Sigmoid colon (tissue), 7 donors: ENCODE data around the gene SLC22A1. TPM values are rescaled to one million over a fixed set of nuclear protein-coding genes. Genes with fewer than 3 reads are reported as not detected.

Experiments used
- DNase-seq: peaks from one replicate; pipeline ENCODE4 v3.0.0-alpha.2; 2019
- H3K27ac ChIP-seq, 4 donors: fragments of 200-600 bp; sonication (generic); one replicate each; pipeline ENCODE4 v1.5.1; 2016 to 2019; ENCODE audit warnings: mild to moderate bottlenecking in 1 of 4
- H3K27me3 ChIP-seq, 3 donors: fragments of 200-600 bp; sonication (generic); one replicate each; pipeline ENCODE4 v1.5.1; 2019; ENCODE audit warnings: mild to moderate bottlenecking in 1 of 3
- H3K36me3 ChIP-seq, 4 donors: fragments of 200-600 bp; sonication (generic); one replicate each; pipeline ENCODE4 v1.5.1; 2016 to 2019
- H3K4me1 ChIP-seq, 4 donors: fragments of 200-600 bp; sonication (generic); one replicate each; pipeline ENCODE4 v1.5.1; 2017 to 2019
- H3K4me3 ChIP-seq, 4 donors: fragments of 200-600 bp; sonication (generic); one replicate each; pipeline ENCODE4 v1.5.1; 2017 to 2019; ENCODE audit warnings: mild to moderate bottlenecking in 2 of 4, moderate library complexity in 1 of 4
- H3K9me3 ChIP-seq, 4 donors: fragments of 200-600 bp in 3 of 4; sonication (generic) in 3 of 4; one replicate each; pipeline versions ENCODE4 v1.5.1 to v1.6.1; 2013 to 2019
- EP300 ChIP-seq, 4 donors: sonication (generic); formaldehyde crosslinking; IDR thresholded peaks; one replicate each; pipeline ENCODE4 v1.6.1; 2017; ENCODE audit warnings: antibody characterized with exemption in 4 of 4
- POLR2A ChIP-seq, 2 donors: fragments of 450-650 bp; IDR thresholded peaks; one replicate each; pipeline ENCODE4 v1.6.1; 2016; ENCODE audit warnings: antibody characterized with exemption in 2 of 2, mild to moderate bottlenecking in 2 of 2, moderate library complexity in 2 of 2
- POLR2AphosphoS5 ChIP-seq, 4 donors: sonication (generic); formaldehyde crosslinking; IDR thresholded peaks; one replicate each; pipeline ENCODE4 v1.6.1; 2017; ENCODE audit warnings: antibody characterized with exemption in 4 of 4
- WGBS, 2 donors: extraction: QIAGEN DNeasy Blood & Tissue Kit; methylation state at CpG; one replicate each; pipeline ENCODE4 v1.1.7; 2013; 5-methylcytosine and 5-hydroxymethylcytosine counted together
- intact Hi-C: fragments of 100-400 bp; cut with DNase I; formaldehyde crosslinking; loops from one replicate; pipeline ENCODE4 v1.15.1; 2023
- polyA plus RNA-seq, 3 donors: library from polyadenylated mRNA; stranded (reverse); fragments of 200-250 nt; gene quantifications; one replicate each; pipeline ENCODE4 v1.2.3, GENCODE V29; 2013
- total RNA-seq, 4 donors: library from RNA; depleted of rRNA; stranded (reverse); fragments of >200 nt; gene quantifications; one replicate each; pipeline ENCODE4 v1.1.0, GENCODE V29; 2016
- TF ChIP-seq, protein P1 (sequence below), 4 experiments: fragments of 450-650 bp in 3 of 4; fragments of 200-600 bp in 1 of 4; IDR thresholded peaks; one replicate each; pipeline ENCODE4 v1.5.1; 2016 to 2019; ENCODE audit warnings: antibody characterized with exemption in 4 of 4, mild to moderate bottlenecking in 3 of 4, moderate library complexity in 2 of 4
- donor health status: healthy with polysubstance abuse.
- donor health status: Bipolar disorder and iron deficiency.
- donor health status: healthy.

Gene SLC22A1
- total and polyA plus RNA-seq, 7 donors: 0.58 to 1.9 (median 1.0) TPM; not detected in 3

DNA sequence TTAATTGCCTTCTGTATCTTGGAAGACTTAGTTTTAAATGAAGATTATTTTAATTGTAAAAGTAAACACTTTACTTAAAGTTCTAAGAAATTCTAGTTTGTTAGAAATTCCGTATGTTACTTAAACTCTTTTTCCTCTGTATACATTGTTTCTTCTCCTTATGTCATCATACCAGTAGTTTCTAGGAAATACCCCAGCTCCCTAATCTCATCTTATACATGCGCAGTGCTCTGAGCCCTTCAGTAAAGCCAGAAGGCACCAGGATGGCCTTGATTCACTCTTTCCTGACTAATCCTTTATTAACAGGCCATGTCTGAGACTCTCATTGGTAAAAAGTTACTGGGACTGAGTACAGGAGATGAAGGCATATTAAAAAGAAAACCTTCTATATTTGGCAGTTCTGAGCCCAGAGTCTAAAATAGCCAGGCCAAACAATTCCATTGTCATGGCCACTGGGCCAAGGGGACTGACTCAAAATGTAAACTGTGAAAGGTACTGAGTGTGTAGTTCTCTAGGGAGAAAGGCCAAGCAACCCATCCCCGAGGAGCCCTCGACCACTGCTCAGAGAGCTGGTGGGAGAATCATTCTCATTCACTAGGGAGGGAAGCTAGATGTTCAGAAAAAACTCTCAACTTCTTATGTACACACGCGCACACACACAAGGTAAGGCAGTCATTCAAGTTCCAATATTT, 25.0 kb downstream of the SLC22A1 start:
- H3K27me3 ChIP-seq: no peaks in the 10 kb centered on the region
- H3K27ac ChIP-seq: peak overlapping the region; percentile 66 to 89 (median 80)
- H3K36me3 ChIP-seq: no peaks in the 10 kb centered on the region
- 88 to 93% methylated on average over 6 of the region's 6 CpGs for WGBS, 2 donors
- no peak overlapping the region for H3K4me3 ChIP-seq
- H3K4me1 ChIP-seq: peaks cover 0 to 40% (median 36%) of the 10 kb centered on the region in 4 donors
- no peak for DNase-seq
- intact Hi-C loops: loop anchor here (10.0 kb wide), 1 partner anchor 108 kb away; the partner anchor contains the start of gene SLC22A2
- no peaks in the 10 kb centered on the region for H3K9me3 ChIP-seq
- no peak for TF ChIP-seq POLR2A (IDR thresholded peaks at IDR 0.05)
- no peak for TF ChIP-seq POLR2AphosphoS5 (IDR thresholded peaks at IDR 0.05)
- TF ChIP-seq, protein P1, sequence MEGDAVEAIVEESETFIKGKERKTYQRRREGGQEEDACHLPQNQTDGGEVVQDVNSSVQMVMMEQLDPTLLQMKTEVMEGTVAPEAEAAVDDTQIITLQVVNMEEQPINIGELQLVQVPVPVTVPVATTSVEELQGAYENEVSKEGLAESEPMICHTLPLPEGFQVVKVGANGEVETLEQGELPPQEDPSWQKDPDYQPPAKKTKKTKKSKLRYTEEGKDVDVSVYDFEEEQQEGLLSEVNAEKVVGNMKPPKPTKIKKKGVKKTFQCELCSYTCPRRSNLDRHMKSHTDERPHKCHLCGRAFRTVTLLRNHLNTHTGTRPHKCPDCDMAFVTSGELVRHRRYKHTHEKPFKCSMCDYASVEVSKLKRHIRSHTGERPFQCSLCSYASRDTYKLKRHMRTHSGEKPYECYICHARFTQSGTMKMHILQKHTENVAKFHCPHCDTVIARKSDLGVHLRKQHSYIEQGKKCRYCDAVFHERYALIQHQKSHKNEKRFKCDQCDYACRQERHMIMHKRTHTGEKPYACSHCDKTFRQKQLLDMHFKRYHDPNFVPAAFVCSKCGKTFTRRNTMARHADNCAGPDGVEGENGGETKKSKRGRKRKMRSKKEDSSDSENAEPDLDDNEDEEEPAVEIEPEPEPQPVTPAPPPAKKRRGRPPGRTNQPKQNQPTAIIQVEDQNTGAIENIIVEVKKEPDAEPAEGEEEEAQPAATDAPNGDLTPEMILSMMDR (IDR thresholded peaks at IDR 0.05): no peak
- no peak for TF ChIP-seq EP300 (IDR thresholded peaks at IDR 0.05)

DNA sequence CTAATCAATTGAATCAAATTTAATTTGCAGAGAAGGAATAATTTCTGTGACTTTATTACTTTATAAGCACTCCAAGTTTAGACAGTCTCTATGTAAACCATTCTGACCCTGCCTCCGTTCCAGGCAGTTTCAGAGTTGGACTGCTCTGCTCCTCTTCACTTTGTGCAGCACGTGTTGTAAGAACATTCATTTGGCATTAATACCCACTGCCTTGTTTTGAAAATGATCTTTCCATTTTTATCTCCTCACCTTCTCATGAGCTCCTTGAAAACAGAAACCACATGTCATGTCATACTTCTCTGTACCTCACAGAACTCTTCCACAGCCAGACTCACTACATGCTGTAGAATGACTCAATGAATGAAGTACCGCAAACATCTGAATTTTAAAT, 25.5 kb downstream of the SLC22A1 start:
- peak; percentile 46 to 87 (median 73) for TF ChIP-seq EP300 (IDR thresholded peaks at IDR 0.05)
- TF ChIP-seq, protein P1 (IDR thresholded peaks at IDR 0.05): no peak
- peak; percentile 71 to 83 (median 74) for TF ChIP-seq POLR2AphosphoS5 (IDR thresholded peaks at IDR 0.05)
- Histone ChIP-seq H3K27ac (peak overlapping the region; percentile 66 to 89 (median 80)), H3K4me3 (no peak overlapping the region), H3K9me3 (no peaks in the 10 kb centered on the region), H3K4me1 (peaks cover 0 to 35% (median 31%) of the 10 kb centered on the region in 4 donors), H3K27me3 (no peaks in the 10 kb centered on the region), H3K36me3 (no peaks in the 10 kb centered on the region)
- WGBS, 2 donors: 84 to 92% methylated on average over 3 of the region's 3 CpGs
- intact Hi-C loops: loop anchor here (10.0 kb wide), 1 partner anchor 108 kb away; the partner anchor contains the start of gene SLC22A2
- peak; percentile 78 for DNase-seq

GRCh38 chr6:160154471-160154870, 32.9 kb downstream of the SLC22A1 start:
- intact Hi-C loops: no loop called here
- WGBS, 2 donors: 93 to 96% methylated on average over 3 of the region's 3 CpGs

GRCh38 chr6:160156842-160157241, 35.2 kb downstream of the SLC22A1 start:
- intact Hi-C loops: no loop called here

More at GRCh38 chr6:160154471-160154870, 32.9 kb downstream of the SLC22A1 start:
- Histone ChIP-seq H3K36me3 (no peaks in the 10 kb centered on the region), H3K4me1 (peaks cover 0 to 3% (median 0%) of the 10 kb centered on the region in 4 donors), H3K27ac (no peak overlapping the region), H3K9me3 (no peaks in the 10 kb centered on the region), H3K4me3 (no peak overlapping the region), H3K27me3 (no peaks in the 10 kb centered on the region)
- no peak for DNase-seq
- TF ChIP-seq POLR2A (IDR thresholded peaks at IDR 0.05) (no peak), POLR2AphosphoS5 (IDR thresholded peaks at IDR 0.05) (no peak), EP300 (IDR thresholded peaks at IDR 0.05) (no peak)
- TF ChIP-seq, protein P1 (IDR thresholded peaks at IDR 0.05): no peak

More at GRCh38 chr6:160156842-160157241, 35.2 kb downstream of the SLC22A1 start:
- H3K27ac ChIP-seq: no peak overlapping the region
- no peaks in the 10 kb centered on the region for H3K36me3 ChIP-seq
- H3K4me1 ChIP-seq: peaks cover 0 to 3% (median under 1%) of the 10 kb centered on the region in 4 donors
- no peaks in the 10 kb centered on the region for H3K27me3 ChIP-seq
- H3K4me3 ChIP-seq: no peak overlapping the region
- no peak for DNase-seq
- TF ChIP-seq, protein P1 (IDR thresholded peaks at IDR 0.05): no peak
- no peak for TF ChIP-seq POLR2AphosphoS5 (IDR thresholded peaks at IDR 0.05)
- H3K9me3 ChIP-seq: no peaks in the 10 kb centered on the region
- 84 to 96% methylated on average over 1 of the region's 1 CpG for WGBS, 2 donors
